H1 (cell line): ENCODE data around the gene STAT1. TPM values are rescaled to one million over a fixed set of nuclear protein-coding genes. Genes with fewer than 3 reads are reported as not detected.

Source experiments
- JUND ChIP-seq: IDR thresholded peaks from 2 replicates; pipeline ENCODE4 v1.6.1; 2011; ENCODE audit warnings: mild to moderate bottlenecking, improper control_type of control experiment, low read length
- SRF ChIP-seq: IDR thresholded peaks from 2 replicates; pipeline ENCODE4 v1.6.1; 2011; ENCODE audit warnings: mild to moderate bottlenecking, low read depth, low read length, moderate library complexity
- polyA plus RNA-seq, 7 experiments: library from polyadenylated mRNA; depleted of rRNA in 3 of 7; stranded (reverse) in 5 of 7; unstranded in 2 of 7; fragments of >200 nt in 5 of 7; fragments of 200-250 nt in 2 of 7; gene quantifications; 1 replicate in 5 of 7; 2 replicates in 1 of 7; 4 replicates in 1 of 7; pipeline versions ENCODE4 v1.2.1 to v1.2.3, GENCODE V29; 2011 to 2013; ENCODE audit warnings: missing spikeins in 2 of 7, mixed read lengths in 2 of 7
- total RNA-seq: library from RNA; stranded (reverse); fragmentation: NEBNext Ultra II Directional; extraction: Animal tissue kit (Norgen Biotek cat#: 25700); gene quantifications from 2 replicates; pipeline ENCODE4 v1.2.1, GENCODE V29; 2021

The STAT1 gene
- total and polyA plus RNA-seq, 2 of the 8 experiments (the other 6 are each of a cell fraction or from before 2014, with no cell fraction given) = 20.3 to 43.0 TPM

DNA sequence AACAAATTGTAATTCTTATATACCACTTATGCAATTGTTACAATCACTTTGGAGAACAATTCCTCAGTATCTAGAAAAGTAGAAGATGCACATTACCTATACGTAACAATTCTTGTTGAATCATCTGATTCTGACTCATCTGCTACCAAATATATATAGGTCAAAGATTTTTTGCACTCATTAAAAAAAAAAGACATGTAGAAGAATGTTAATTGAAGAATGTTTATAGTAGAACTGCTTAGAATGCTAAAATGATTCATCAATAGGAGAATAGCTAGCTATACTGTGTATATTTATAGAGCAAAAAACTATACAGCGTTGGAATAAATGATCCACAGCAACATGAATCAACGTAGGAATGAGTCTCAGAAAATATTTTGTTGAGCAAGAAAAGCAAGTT is 29.5 kb upstream of the STAT1 start (continued):
- no peak for TF ChIP-seq SRF
- no peak for TF ChIP-seq JUND
- TF ChIP-seq, all 59 proteins: peak for 0
